Lower leg skin (tissue), 3 donors: ENCODE data around the gene RASL12.

Experiments used
- CTCF ChIP-seq, 3 donors: fragments of 450-650 bp; IDR thresholded peaks; one replicate each; pipeline ENCODE4 v1.5.1; 2016; ENCODE audit warnings: antibody characterized with exemption in 3 of 3, mild to moderate bottlenecking in 3 of 3, moderate library complexity in 2 of 3
- POLR2A ChIP-seq, 2 donors: fragments of 450-650 bp; IDR thresholded peaks; one replicate each; pipeline ENCODE4 v1.6.1; 2016 to 2017; ENCODE audit warnings: antibody characterized with exemption in 2 of 2, mild to moderate bottlenecking in 1 of 2, moderate library complexity in 1 of 2

GRCh38 chr15:65059931-65060596 lies 7.7 kb downstream of the RASL12 start:
- TF ChIP-seq CTCF (IDR thresholded peaks at IDR 0.05), result no peak
- no peak for TF ChIP-seq POLR2A (IDR thresholded peaks at IDR 0.05)
